Activated CD4-positive, CD25-positive, alpha-beta regulatory T cell treated with anti-CD3 and anti-CD28 coated beads, Interleukin-2, amount 50 U/mL, for 16 hours (primary cell): ENCODE results near the gene RGP1.

Source experiments
- DNase-seq: peaks from one replicate; pipeline ENCODE4 v3.0.0-alpha.2; 2020; ENCODE audit warnings: low read depth, low spot score

Gene RGP1

GRCh38 chr9:35748858-35749514 lies at the start of gene RGP1, which contains the start of gene GBA2:
Gene RGP1, plus strand, starts transcription at chr9:35749287. Its CDS starts 469 bp downstream, at chr9:35749756.
Gene GBA2, minus strand, starts transcription at chr9:35749228. Its CDS starts 524 bp downstream, at chr9:35748704.
- peak; percentile 32 for DNase-seq

- DNase-seq: no peak
Measured at GRCh38 chr9:35700031-35700430, 49.1 kb upstream of the RGP1 start.

- DNase-seq: no peak
Measured at GRCh38 chr9:35700942-35701341, 48.1 kb upstream of the RGP1 start.

- no peak for DNase-seq
Measured at GRCh38 chr9:35702696-35703095, 46.4 kb upstream of the RGP1 start.

- no peak for DNase-seq
Measured at GRCh38 chr9:35703906-35704672, 45.0 kb upstream of the RGP1 start.

GRCh38 chr9:35705372-35705771 lies 43.7 kb upstream of the RGP1 start:
- DNase-seq: no peak

- DNase-seq: no peak
Measured at GRCh38 chr9:35705836-35706430, 43.2 kb upstream of the RGP1 start.

GRCh38 chr9:35706951-35707350 lies 42.1 kb upstream of the RGP1 start:
- no peak for DNase-seq

- no peak for DNase-seq
Measured at GRCh38 chr9:35708146-35708545, 40.9 kb upstream of the RGP1 start.

GRCh38 chr9:35710818-35711500 lies 38.1 kb upstream of the RGP1 start:
- no peak for DNase-seq

- DNase-seq: no peak
Measured at GRCh38 chr9:35711501-35712428, 37.3 kb upstream of the RGP1 start.

- no peak for DNase-seq
Measured at GRCh38 chr9:35712762-35713400, 36.2 kb upstream of the RGP1 start.

- no peak for DNase-seq
Measured at GRCh38 chr9:35713578-35713977, 35.5 kb upstream of the RGP1 start.

- DNase-seq: no peak
Measured at GRCh38 chr9:35714123-35714522, 35.0 kb upstream of the RGP1 start.

GRCh38 chr9:35714579-35715252 lies 34.4 kb upstream of the RGP1 start:
- DNase-seq: no peak

- no peak for DNase-seq
Measured at GRCh38 chr9:35716230-35716629, 32.9 kb upstream of the RGP1 start.

- DNase-seq: no peak
Measured at GRCh38 chr9:35717132-35717870, 31.8 kb upstream of the RGP1 start.

- DNase-seq: no peak
Measured at GRCh38 chr9:35718721-35719511, 30.2 kb upstream of the RGP1 start.
